Activated CD8-positive, alpha-beta T cell treated with anti-CD3 and anti-CD28 coated beads for 36 hours (primary cell): Measurements from ENCODE around the gene RCAN2. TPM values are rescaled to one million over a fixed set of nuclear protein-coding genes. Genes with fewer than 3 reads are reported as not detected.

Source experiments
- ATAC-seq: fragments of 200-7000 bp; cut with Tn5 transposase; one replicate; pipeline ENCODE4 v1.10.0; 2021; ENCODE audit warnings: mild to moderate bottlenecking, moderate library complexity
- CTCF ChIA-PET: fragments of 350-600 bp; sonication (Branson Sonifier 250); formaldehyde crosslinking; loops from one replicate; lab custom pipeline; 2021; ENCODE audit warnings: antibody characterized with exemption; lab: Charles Lee
- POLR2A ChIA-PET: fragments of 350-600 bp; sonication (Branson Sonifier 250); formaldehyde crosslinking; loops from one replicate; lab custom pipeline; 2021; ENCODE audit warnings: antibody characterized with exemption; lab: Charles Lee
- DNase-seq: peaks from one replicate; pipeline ENCODE4 v3.0.0-alpha.2; 2020
- H3K27ac Mint-ChIP-seq: one replicate; pipeline ENCODE4 v1.8.0; 2021; ENCODE audit warnings: mild to moderate bottlenecking, mixed read lengths
- H3K27me3 Mint-ChIP-seq: one replicate; pipeline ENCODE4 v1.8.0; 2021; ENCODE audit warnings: mixed read lengths
- H3K36me3 Mint-ChIP-seq: one replicate; pipeline ENCODE4 v1.8.0; 2021; ENCODE audit warnings: low read depth, mixed read lengths
- H3K4me1 Mint-ChIP-seq: one replicate; pipeline ENCODE4 v1.8.0; 2021; ENCODE audit warnings: low read depth, mixed read lengths
- H3K4me3 Mint-ChIP-seq: one replicate; pipeline ENCODE4 v1.8.0; 2021; ENCODE audit warnings: mild to moderate bottlenecking, moderate library complexity, mixed read lengths
- H3K9me3 Mint-ChIP-seq: one replicate; pipeline ENCODE4 v1.8.0; 2021; ENCODE audit warnings: mixed read lengths
- intact Hi-C: fragments of 100-400 bp; cut with micrococcal nuclease; formaldehyde crosslinking; loops from one replicate; pipeline ENCODE4 v1.10.0; 2022
- total RNA-seq, 2 experiments: library from RNA; stranded (reverse); gene quantifications; one replicate each; pipeline ENCODE4 v1.2.3, GENCODE V29; 2021
- TF ChIP-seq, protein P1 (sequence below): fragments of 200-600 bp; IDR thresholded peaks from one replicate; pipeline ENCODE4 v1.8.0; 2022; ENCODE audit warnings: antibody characterized with exemption, mild to moderate bottlenecking

Gene RCAN2
- total RNA-seq, 2 experiments from 2014 or later, result not detected

- ChIA-PET CTCF (no interaction called here), POLR2A (no interaction called here)
- no peaks in the 10 kb centered on the region for H3K27me3 Mint-ChIP-seq
- DNase-seq (no peak), ATAC-seq (no peak)
- no peaks in the 10 kb centered on the region for H3K4me1 Mint-ChIP-seq
- no peaks in the 10 kb centered on the region for H3K36me3 Mint-ChIP-seq
- no peaks in the 10 kb centered on the region for H3K9me3 Mint-ChIP-seq
- TF ChIP-seq, protein P1, sequence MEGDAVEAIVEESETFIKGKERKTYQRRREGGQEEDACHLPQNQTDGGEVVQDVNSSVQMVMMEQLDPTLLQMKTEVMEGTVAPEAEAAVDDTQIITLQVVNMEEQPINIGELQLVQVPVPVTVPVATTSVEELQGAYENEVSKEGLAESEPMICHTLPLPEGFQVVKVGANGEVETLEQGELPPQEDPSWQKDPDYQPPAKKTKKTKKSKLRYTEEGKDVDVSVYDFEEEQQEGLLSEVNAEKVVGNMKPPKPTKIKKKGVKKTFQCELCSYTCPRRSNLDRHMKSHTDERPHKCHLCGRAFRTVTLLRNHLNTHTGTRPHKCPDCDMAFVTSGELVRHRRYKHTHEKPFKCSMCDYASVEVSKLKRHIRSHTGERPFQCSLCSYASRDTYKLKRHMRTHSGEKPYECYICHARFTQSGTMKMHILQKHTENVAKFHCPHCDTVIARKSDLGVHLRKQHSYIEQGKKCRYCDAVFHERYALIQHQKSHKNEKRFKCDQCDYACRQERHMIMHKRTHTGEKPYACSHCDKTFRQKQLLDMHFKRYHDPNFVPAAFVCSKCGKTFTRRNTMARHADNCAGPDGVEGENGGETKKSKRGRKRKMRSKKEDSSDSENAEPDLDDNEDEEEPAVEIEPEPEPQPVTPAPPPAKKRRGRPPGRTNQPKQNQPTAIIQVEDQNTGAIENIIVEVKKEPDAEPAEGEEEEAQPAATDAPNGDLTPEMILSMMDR, result no peak
- intact Hi-C loops, result no loop called here
- H3K27ac Mint-ChIP-seq, result no peak overlapping the region
- H3K4me3 Mint-ChIP-seq, result no peak overlapping the region
Observed at GRCh38 chr6:46211917-46212316, 279.3 kb downstream of the RCAN2 start.

- Mint-ChIP-seq H3K4me1 (no peaks in the 10 kb centered on the region), H3K9me3 (no peaks in the 10 kb centered on the region), H3K27ac (no peak overlapping the region), H3K27me3 (no peaks in the 10 kb centered on the region), H3K36me3 (no peaks in the 10 kb centered on the region), H3K4me3 (no peak overlapping the region)
- ATAC-seq (no peak), DNase-seq (no peak)
- CTCF ChIA-PET, result interaction anchor here (1.1 kb wide), 1 partner anchor 200 kb away, joined by 4 read pairs; no protein-coding TSS in a partner anchor
- POLR2A ChIA-PET, result no interaction called here
- intact Hi-C loops, result no loop called here
- TF ChIP-seq, protein P1, result no peak
Observed at GRCh38 chr6:46210294-46210693, 281.0 kb downstream of the RCAN2 start.

DNA sequence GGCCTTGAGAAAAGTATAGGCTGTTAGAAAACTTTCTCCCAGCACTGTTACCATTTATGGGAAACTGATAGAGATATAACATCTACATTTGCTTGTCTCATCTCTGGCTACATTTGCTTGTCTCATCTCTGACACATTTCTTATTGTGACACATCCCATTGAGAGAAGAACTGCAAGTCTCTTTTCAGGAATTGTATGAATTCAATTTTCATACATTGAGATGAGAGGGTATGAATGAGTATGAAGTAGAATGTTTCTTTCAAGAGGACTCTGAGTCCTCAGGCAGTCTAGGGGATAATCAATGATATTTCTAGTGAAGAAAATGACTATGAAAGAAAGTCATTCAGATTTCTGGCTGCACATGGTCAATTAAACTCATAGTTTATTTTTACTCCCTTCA is 282.9 kb downstream of the RCAN2 start:
- Mint-ChIP-seq H3K9me3 (no peaks in the 10 kb centered on the region), H3K27me3 (no peaks in the 10 kb centered on the region), H3K4me3 (no peak overlapping the region), H3K4me1 (no peaks in the 10 kb centered on the region), H3K36me3 (no peaks in the 10 kb centered on the region), H3K27ac (no peak overlapping the region)
- intact Hi-C loops, result no loop called here
- ATAC-seq, result no peak
- CTCF ChIA-PET, result interaction anchor here (3.0 kb wide), 1 partner anchor 118 kb away, joined by 10 read pairs; no protein-coding TSS in a partner anchor
- TF ChIP-seq, protein P1, result no peak
- no peak for DNase-seq
- POLR2A ChIA-PET, result no interaction called here

DNA sequence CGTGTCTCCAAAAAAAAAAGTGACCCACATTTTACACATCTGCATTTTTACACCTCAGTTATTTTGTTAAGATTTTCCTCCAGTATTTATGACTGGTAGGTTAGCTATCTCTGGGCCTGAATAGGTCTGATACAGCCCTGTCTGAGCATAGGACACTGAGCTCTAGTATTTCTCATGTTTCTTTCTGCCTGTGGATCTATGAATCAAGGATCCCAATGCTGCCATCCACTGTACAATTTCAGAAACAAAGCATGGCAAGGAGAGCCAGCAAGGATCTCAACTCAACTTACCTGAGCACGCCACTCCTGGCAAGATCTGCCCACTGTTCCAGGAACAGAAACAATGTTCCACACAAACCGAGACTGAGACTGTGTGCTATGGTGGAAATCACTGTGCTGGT is 284.1 kb downstream of the RCAN2 start:
- Mint-ChIP-seq H3K4me3 (no peak overlapping the region), H3K9me3 (no peaks in the 10 kb centered on the region), H3K36me3 (no peaks in the 10 kb centered on the region), H3K27ac (no peak overlapping the region), H3K4me1 (no peaks in the 10 kb centered on the region), H3K27me3 (no peaks in the 10 kb centered on the region)
- ChIA-PET CTCF (interaction anchor here (0.8 to 3.0 kb wide), 3 partner anchors 21 to 117 kb away, joined by 3 to 10 read pairs (median 3); no protein-coding TSS in a partner anchor), POLR2A (no interaction called here)
- no peak for DNase-seq
- intact Hi-C loops, result no loop called here
- no peak for ATAC-seq
- TF ChIP-seq, protein P1, result no peak

DNA sequence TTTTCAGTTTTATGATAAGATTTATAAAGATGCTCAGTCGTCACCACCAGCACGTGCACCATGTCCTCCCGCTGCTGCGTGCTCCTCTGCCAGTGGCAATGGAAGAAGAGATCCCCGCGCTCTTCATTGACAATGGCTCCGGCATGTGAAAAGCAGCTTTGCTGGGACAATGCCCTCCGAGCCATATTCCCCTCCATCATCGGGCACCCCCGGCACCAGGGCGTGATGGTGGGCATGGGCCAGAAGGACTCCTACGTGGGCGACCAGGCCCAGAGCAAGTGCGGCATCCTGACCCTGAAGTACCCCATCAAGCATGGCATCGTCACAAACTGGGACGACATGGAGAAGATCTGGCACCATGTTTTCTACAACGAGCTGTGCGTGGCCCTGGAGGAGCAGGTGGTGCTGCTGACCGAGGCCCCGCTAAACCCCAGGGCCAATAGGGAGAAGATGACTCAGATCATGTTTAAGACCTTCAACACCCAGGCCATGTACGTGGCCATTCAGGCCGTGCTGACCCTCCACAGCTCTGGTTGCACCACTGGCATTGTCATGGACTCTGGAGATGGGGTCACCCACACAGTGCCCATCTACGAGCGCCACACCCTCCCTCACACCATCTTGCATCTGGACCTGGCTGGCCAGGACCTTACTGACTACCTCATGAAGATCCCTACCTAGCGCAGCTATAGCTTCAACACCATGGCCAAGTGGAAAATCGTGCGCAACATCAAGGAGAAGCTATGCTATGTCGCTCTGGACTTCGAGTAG is 286.2 kb downstream of the RCAN2 start:
- Mint-ChIP-seq H3K27me3 (no peaks in the 10 kb centered on the region), H3K4me3 (no peak overlapping the region), H3K36me3 (no peaks in the 10 kb centered on the region), H3K4me1 (no peaks in the 10 kb centered on the region), H3K9me3 (no peaks in the 10 kb centered on the region), H3K27ac (no peak overlapping the region)
- TF ChIP-seq, protein P1, result no peak
- CTCF ChIA-PET, result no interaction called here
- intact Hi-C loops, result no loop called here
- POLR2A ChIA-PET, result no interaction called here
- ATAC-seq (no peak), DNase-seq (no peak)
